ENCODE results near the gene VDR.
"Not testable (repeated sequence)": the region's sequence is repeated elsewhere in the genome, so short reads cannot be mapped to it uniquely, and the experiment has no call there.

VDR gene

DNA sequence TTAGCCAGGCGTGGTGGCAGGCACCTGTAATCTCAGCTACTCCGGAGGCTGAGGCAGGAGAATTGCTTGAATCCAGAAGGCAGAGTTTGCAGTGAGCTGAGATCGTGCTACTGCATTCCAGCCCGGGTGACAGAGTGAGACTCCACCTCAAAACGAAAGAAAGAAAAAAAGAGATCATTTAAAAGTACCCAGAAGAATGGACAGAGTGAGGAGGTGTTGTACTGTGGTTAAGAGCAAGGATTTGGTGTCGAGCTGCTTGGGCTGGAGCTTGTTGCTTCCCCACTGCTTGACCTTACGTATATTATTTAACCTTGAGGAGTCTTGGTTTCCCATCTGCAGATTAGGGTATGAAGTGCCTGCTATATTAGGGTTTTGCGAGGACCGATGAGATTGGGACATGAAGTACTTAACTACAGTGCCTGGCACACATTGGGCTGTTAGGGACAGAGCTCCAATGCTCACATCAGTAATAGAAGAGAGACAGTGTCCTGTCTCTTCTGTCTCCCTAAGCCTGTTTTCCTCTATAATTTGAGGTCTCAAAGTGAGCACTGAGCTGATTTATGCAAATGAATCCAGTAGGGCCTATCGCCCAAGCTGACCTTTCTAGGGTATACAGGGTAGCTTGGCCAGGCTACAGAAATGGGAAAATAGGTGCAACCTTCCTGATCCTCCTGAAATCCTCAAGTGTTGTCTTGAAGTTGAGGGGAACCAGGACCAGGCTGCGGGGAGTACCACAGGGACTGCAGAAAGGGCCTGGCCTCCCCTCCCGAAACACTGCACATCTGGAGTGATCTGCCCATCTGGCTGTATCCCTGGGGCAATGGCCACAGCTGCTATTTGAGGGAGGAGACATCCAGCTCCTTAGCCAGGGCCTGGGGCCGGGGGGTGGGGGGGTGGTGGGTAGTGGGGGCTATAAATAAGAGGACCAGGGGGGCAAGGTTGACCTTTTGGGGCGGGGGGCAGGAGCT is 76.5 kb downstream of the VDR start:
- no peak for DNase-seq (ENCODE audit: low spot score)

DNA sequence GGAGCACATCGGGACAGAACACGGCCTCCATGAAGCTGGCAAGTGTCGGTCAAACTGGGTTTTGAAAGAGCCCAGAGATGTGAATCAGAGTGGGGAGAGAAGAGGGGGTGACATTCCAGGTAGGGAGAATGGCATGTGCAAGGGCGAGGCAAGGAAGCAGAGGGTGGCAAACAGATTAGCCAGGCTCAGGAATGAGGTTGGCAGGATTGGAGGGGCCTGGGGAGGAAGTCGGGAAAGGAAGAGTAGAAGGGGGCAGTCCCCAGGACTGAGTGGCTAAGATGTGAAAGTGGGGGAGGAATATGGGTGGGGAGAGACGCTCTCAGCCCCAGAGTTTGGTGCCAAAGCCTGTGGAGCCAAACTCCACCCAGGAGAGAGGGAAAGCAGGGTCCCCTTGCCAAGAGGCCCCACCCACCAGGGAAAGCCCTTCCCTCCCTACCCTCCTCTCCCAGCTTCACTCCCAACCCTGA is 79.6 kb downstream of the VDR start:
- peak; percentile 51 for DNase-seq (ENCODE audit: low spot score)

GRCh38 chr12:47824635-47825034 is 80.2 kb downstream of the VDR start:
- DNase-seq (ENCODE audit: low spot score) = no peak

DNA sequence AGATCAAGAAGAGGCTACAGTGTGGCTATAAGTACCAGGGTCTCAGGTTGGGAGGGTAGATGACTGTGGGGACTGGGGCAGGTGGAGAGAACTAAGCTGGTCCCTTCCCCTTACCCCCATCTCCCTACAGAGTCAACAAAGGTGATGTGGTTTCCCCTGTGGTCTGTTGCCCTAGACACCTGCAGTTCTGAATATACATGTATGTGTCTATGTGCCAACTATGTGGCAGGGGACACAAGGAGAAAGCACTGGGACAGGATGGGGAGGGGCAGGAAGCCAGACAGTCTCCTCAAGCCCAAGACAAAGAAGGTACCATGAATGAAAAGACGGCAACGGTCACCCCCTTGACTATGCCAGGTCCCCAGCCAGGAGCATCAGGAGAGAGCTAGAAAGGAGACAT is 80.6 kb downstream of the VDR start:
- DNase-seq (ENCODE audit: low spot score) = no peak

DNA sequence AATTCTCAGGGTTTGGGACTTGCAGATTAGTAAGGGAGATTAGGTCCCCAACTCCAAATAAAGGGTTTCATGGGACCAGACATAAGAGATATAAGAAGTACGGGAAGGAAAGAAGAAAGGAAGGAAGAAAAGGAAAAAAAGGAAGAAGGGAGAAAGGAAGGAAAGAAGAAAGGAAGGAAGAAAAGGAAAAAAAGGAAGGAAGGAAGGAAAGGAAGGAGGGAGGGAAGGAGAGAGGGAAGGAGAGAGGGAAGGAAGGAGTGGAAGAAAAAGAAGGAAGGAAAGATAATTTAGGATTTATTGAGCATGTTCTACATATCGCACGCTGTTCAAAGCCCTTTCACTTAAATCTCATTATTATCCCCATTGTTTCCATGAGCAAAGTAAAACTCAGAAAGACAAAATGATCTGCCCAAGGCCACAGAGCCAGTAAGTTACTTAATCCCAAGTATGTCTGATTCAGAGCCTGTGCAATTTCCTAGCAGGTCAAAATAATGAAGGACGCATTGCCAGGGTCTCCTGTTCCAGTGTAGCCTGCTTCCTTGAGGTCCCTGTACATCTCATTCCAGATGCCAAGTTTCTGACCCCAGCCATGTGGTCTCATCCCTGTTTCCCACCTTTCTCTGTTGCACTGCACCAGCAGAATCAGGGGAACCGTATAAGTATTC is 81.2 kb downstream of the VDR start:
- no peak for DNase-seq (ENCODE audit: low spot score)

- DNase-seq (ENCODE audit: low spot score) = no peak
Measured at GRCh38 chr12:47822863-47823262, 81.9 kb downstream of the VDR start.

DNA sequence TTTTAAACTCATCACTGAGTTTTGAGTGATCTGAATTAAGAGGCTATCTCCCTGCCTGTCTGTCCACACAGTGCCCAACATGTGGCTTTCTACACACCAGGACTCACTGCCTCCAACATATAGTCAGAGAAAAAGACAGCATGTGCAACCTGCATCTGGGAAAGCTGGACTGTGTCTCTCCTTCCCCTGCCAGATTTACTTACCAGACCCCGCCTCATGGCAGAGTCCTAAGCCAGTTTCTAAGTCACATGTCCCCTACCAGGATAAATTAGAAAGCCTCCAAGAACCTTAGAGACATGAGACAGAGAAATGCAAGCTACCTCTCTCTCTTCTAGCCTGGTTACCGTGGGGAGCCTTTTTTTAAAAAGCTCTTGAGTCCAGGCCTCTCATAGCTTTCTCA is 82.4 kb downstream of the VDR start:
- no peak for DNase-seq (ENCODE audit: low spot score)

GRCh38 chr12:47821346-47821706 is 83.5 kb downstream of the VDR start:
- no peak for DNase-seq (ENCODE audit: low spot score)

- DNase-seq (ENCODE audit: low spot score) = peak; percentile 90
Measured at GRCh38 chr12:47820631-47821345, 84.0 kb downstream of the VDR start.

DNA sequence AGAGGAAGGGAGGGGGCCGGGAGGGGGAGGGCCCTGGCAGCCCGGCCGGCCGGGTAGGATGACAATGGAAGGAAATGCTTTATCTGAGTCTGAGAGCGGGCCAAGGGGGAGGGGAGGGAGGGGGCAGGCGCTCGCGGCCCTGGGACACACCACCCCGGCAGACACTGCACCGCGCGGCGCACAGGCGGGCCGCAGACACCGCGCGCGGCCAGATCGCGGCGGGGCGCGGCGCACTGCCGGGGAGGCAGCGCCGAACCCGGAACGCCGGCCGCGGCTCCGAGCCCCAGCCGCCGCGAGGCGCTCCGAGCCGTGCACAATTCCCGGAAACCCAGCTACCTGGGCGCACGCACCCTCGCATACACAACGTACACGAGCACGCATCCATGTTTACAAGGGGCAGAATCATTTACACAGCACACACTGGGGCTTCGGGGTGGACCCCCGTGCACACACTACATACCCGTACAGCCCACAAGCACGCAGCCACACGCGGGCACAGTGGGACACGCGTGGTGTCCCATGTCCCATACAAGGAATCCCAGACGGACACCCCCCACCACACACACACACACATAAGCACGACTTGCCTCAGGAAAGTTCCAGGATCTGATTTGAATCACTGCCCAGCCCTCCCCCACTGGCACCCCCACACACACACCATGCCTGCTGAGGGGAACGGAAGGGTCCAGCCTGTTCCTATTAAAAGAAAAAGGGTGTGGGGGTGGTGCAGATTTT is 84.7 kb downstream of the VDR start, which contains the start of gene HDAC7:
TSS of gene HDAC7 (minus strand) at position 8 of the 735 bp plus-strand sequence. CDS start 118 bp downstream, outside the sequence.
- peak; percentile 73 for DNase-seq (ENCODE audit: low spot score)

DNA sequence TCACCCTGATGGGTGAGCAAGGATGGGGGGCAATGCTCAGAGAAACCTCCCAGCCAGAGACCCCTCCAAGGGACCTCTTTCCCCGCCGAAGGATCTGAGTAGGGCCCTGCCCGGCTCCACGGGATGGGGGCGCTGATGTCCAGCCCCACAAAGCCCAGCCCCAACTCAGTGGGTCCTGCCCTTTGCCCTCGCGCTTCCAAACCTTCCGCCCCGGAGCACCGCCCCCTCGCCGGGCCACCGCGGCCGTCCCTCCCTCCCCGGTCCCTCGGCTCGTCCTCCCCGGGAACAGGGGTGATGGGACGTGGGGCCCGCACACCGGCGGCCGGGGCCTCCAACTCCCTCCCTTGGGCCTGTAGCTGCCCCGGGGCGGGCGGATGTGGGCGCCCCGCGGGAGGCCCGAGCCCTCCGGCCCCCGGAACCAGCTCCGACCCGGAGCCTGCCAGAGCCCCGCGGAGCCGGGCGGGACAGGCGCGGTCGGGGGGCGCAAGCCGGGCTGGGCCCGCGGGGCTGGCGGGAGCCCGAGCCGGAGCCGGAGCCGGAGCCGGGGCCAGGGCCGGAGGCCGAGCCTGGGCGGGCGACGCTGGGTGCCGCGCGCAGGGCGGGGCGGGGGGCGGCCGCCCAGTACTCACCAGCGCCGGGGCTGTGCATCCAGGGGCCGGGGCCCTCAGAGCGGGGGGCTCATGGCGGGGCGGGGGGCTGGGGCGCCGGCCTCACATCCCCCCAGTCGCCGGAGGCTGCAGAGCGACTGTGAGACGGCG is 85.5 kb downstream of the VDR start:
- DNase-seq (ENCODE audit: low spot score) = peak; percentile 59

DNA sequence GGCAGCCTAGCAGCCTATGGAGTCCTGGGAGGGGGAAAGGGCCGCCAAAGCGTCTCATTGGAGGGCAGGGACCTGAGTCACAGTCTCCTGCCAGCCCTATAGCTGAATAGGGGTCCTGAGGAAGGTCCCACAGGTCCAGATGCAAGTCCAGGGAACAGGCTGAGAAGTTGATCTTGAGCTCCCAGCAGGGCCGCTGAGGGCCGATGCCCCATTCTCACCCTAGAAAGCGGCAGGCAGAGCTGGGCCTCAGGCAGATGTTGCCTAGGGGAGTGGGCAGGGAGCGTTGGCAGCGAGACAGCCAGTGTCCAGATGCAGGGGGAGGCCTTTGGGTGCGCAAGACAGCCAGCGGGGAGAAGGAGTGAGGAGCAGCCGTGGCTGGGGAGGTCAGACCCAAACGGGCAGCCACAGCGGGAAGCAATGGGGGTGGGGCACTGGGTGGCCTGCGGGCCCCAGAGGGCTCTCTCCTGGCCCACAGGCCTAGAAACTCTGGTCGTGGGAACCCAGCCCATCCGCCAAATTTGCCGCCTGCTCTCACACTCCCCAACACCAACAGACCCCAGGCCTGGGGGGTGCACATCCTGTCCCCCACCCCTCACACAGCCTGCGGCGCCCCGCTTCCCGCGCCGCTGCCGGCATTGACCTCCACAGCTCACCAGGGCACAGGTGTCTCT is 86.2 kb downstream of the VDR start:
- DNase-seq (ENCODE audit: low spot score) = no peak

- no peak for DNase-seq (ENCODE audit: low spot score)
Measured at GRCh38 chr12:47818007-47818376, 86.8 kb downstream of the VDR start.

DNA sequence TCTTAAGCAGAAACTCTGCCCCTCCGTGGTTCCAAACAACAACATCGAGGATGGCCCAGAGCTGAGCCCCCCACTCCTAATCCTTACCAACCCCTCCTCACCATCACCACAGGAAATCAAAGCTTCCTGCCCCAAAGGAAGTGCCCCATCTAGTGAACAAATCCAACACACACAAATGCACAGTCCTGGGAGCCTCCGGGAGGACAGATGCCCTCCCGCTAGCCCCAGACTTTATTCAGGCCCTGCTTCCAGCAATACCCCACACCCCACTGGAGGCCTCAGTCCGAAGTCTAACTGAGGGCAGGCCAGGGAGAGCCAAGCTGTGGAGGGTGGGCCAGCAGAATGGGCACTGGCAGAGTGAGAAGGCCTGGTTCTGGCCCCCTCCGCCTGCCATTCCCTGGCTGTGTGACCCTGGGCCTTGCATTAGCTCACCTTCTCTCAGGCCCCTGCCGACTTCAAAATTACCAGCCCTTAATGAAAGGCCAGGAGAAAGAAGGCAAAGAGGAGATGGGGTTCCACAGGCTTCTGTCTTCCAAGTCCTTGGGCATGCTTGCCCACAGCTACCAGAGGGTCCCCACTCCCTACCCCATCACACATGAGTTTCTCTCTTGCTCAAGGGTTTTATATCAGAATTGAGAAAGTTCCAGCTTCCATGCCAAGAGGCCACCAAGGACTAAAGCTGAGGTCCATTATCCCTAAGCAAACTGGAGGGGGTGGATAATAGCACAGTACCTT is 87.4 kb downstream of the VDR start:
- no peak for DNase-seq (ENCODE audit: low spot score)

GRCh38 chr12:47816403-47817271 is 88.2 kb downstream of the VDR start:
- DNase-seq (ENCODE audit: low spot score) = no peak

DNA sequence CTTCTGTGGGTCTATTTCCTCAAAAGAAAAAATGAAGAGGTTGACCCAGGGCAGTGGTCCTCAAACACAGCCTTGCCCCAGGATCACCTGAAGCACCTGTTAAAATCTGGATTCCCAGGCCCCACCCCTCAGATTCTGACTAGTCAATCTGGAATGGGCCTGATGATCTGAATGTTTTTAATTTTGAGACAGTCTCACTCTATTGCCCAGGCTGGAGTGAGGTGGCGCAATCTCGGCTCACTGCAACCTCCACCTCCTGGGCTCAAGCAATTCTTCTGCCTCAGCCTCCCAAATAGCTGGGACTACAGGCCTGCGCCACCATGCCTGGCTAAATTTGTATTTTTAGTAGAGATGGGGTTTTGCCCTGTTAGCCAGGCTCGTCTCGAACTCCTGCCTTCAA is 89.3 kb downstream of the VDR start:
- DNase-seq (ENCODE audit: low spot score) = not testable (repeated sequence)

DNA sequence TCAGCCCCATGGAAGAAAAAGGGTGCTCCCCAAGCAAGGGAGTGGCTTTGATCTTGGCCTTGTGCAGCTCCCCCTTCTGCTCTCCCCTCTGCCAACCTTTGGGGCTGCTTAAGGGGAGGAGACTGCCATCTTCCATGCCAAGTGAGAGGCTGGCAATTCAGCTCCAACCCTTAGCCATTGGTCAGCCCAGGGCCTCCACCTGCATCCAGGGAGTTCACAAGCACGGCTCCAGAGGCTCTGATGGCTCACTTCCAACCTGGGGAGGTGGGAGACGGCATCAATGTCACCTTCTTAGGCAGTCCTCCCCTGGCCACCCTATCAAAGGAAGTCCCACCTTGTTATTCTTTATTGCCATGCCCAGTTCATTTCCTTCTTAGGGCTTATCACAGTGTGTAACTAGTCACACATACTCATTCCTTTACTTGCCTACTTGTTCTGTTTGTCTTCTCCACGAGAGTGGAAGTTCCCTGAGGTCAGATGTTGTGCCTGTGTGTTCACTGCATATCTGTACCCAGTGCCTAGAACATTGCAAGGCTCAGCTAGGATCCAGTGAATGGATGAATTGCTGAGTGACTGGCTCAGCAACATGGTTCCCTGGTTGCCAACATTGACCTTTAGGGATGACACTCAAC is 90.1 kb downstream of the VDR start:
- no peak for DNase-seq (ENCODE audit: low spot score)

GRCh38 chr12:47813511-47814196 is 91.1 kb downstream of the VDR start:
- no peak for DNase-seq (ENCODE audit: low spot score)

Data from LoVo (cell line).